GM12874 (cell line): ENCODE results near the gene NCDN.

Experiments used
- CTCF ChIP-seq: IDR thresholded peaks from 2 replicates; pipeline ENCODE4 v1.5.1; 2011; ENCODE audit warnings: low read depth, mild to moderate bottlenecking, control low read depth, low read length, moderate library complexity; ENCODE audit not compliant: insufficient read depth

NCDN gene

GRCh38 chr1:35591211-35591610, 33.6 kb downstream of the NCDN start:
- no peak for TF ChIP-seq CTCF

DNA sequence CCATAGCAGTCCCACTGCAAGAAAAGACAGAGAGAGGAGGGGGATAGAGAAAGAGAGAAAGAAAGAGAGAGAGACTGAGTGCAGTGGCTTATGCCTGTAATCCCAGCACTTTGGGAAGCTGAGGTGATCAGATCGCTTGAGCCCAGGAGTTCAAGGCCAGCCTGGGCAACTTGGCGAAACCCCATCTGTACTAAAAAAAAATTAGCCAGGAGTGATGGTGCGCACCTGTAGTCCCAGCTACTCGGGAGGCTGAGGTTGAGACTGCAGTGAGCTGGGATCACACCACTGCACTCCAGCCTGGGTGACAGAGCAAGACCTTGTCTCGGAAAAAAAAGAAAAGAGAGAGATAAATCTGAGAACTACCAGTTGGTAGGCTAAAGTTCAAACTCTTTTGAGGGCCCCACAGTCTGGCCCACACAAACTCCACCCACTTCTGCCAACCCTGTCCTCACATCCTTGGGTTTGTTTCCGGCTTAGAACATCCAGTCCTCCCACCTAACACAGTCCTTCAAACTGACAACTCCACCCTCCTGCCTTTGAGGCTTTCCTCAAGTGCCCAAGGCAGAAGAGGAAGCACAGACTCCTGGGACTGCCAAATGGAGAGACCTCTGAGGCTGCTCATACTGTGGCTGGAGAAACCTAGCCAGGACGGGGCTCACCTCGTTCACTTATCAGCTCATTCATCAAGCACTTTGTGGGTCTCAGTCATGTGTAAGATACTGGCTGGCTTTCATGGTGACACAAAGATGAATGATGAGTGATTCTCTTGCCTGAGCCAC, 35.6 kb downstream of the NCDN start:
- no peak for TF ChIP-seq CTCF

GRCh38 chr1:35594005-35594760, 36.6 kb downstream of the NCDN start:
- TF ChIP-seq CTCF = no peak

DNA sequence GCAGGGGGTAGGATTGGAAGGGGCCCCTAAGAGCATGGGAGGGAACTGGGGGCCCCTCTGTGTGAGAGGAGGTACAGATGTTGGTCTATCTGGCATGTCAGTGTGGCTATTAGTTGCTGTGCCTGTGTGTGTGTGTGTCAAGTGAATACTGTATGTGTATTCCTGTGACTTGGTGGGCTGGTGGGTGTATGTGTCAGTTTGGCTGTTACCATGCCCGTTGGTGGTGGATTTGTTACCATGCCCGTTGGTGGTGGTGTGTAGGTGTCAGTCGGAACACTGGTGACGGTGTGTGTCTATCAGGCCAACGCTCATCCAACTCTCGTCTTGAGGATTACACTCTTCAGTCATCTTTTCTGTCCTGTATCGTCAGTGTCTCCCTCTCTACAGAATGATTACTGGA, 38.1 kb downstream of the NCDN start:
- TF ChIP-seq CTCF = no peak

- no peak for TF ChIP-seq CTCF
Measured at GRCh38 chr1:35597870-35598269, 40.3 kb downstream of the NCDN start.

DNA sequence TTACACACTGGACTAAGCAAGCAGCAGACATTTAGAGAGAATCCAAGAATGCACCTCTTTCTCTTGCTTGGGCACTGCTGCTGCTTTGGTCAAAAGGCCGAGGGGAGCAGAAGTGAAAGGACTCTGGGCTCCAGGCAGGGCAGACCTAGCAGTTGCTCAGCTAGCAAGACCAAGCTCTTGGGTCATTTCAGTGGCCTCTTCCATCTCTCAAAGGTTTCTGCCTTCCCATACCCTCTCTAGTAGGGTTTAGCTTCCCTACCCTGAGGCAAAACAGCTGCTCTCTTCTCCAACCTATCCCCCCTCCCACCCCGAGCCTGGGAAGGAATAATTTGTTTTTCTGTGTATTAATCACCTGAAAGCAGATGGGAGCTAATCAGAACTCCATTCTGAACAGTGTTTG, 41.3 kb downstream of the NCDN start:
- no peak for TF ChIP-seq CTCF

- TF ChIP-seq CTCF = no peak
Measured at GRCh38 chr1:35599411-35599810, 41.8 kb downstream of the NCDN start.
